Brain pericyte (primary cell): ENCODE data around the gene ACSL6.
"Not testable (repeated sequence)": the region's sequence is repeated elsewhere in the genome, so short reads cannot be mapped to it uniquely, and the experiment has no call there.

ENCODE experiments used
- DNase-seq: peaks from one replicate; pipeline ENCODE4 v3.0.0-alpha.2; 2012; ENCODE audit warnings: low read depth, low spot score

The ACSL6 gene

GRCh38 chr5:131943916-131944315 lies 67.5 kb downstream of the ACSL6 start:
- DNase-seq, result no peak

GRCh38 chr5:131942016-131942415 lies 69.4 kb downstream of the ACSL6 start:
- DNase-seq, result no peak

- DNase-seq, result no peak
Observed at GRCh38 chr5:131939690-131940345, 71.6 kb downstream of the ACSL6 start.

GRCh38 chr5:131932235-131932634 lies 79.2 kb downstream of the ACSL6 start:
- DNase-seq, result no peak

- no peak for DNase-seq
Observed at GRCh38 chr5:131928957-131929356, 82.5 kb downstream of the ACSL6 start.

- DNase-seq, result no peak
Observed at GRCh38 chr5:131926168-131926567, 85.3 kb downstream of the ACSL6 start.

- DNase-seq, result no peak
Observed at GRCh38 chr5:131916481-131916880, 95.0 kb downstream of the ACSL6 start.

GRCh38 chr5:131914472-131914871 lies 97.0 kb downstream of the ACSL6 start:
- DNase-seq, result no peak

- no peak for DNase-seq
Observed at GRCh38 chr5:131913603-131914002, 97.9 kb downstream of the ACSL6 start.

- no peak for DNase-seq
Observed at GRCh38 chr5:131906668-131907067, 104.8 kb downstream of the ACSL6 start.

GRCh38 chr5:131902266-131902665 lies 109.2 kb downstream of the ACSL6 start:
- not testable (repeated sequence) for DNase-seq
